HCT116 (cell line): Measurements from ENCODE around the gene MLANA. TPM values are rescaled to one million over a fixed set of nuclear protein-coding genes. Genes with fewer than 3 reads are reported as not detected.

Source experiments
- ATAC-seq: fragments of 200-7000 bp; cut with Tn5 transposase; 2 replicates; pipeline ENCODE4 v1.9.1; 2020; ENCODE audit warnings: mild to moderate bottlenecking, moderate library complexity
- BruUV-seq: library from RNA; stranded (reverse); fragments of 400-500 nt; replicated peaks from 2 replicates; lab custom pipeline; 2021; lab: Mats Ljungman, UMichigan
- CTCF ChIA-PET: fragments of 300-600 bp; sonication (Branson Sonifier 250); formaldehyde crosslinking; loops from one replicate; lab custom pipeline; 2021; ENCODE audit warnings: antibody characterized with exemption; lab: Charles Lee
- POLR2A ChIA-PET: fragments of 300-600, 350-600 bp; sonication (Branson Sonifier 250); formaldehyde crosslinking; loops from one replicate; lab custom pipeline; 2021; ENCODE audit warnings: antibody characterized with exemption; lab: Charles Lee
- RAD21 ChIA-PET, 2 experiments: fragments of 300-600 bp; sonication (Branson Sonifier 250); formaldehyde crosslinking; loops; one replicate each; lab custom pipeline; 2023; ENCODE audit warnings: low total read pairs in 2 of 2; ENCODE audit not compliant: uncharacterized antibody in 2 of 2, unreplicated experiment in 2 of 2, low non-redundant PET in 1 of 2; lab: Charles Lee
- DNase-seq: peaks from one replicate; pipeline ENCODE4 v3.0.0-alpha.2; 2010; ENCODE audit warnings: low read depth, low spot score
- H2AFZ ChIP-seq: fragments of 200-600 bp; shearing (Covaris generic), sonication (generic); 2 replicates; pipeline ENCODE4 v1.6.1; 2017; ENCODE audit warnings: low read depth, mixed run types, mixed read lengths, antibody characterized with exemption, low read length; ENCODE audit not compliant: poor library complexity, severe bottlenecking
- H3K27ac ChIP-seq: 2 replicates; pipeline ENCODE4 v1.5.1; 2012; ENCODE audit warnings: low read depth, low read length
- H3K27me3 ChIP-seq: fragments of 200-600 bp; sonication (generic); 2 replicates; pipeline ENCODE4 v1.6.1; 2016; ENCODE audit warnings: mixed run types, low read length, mixed read lengths; ENCODE audit not compliant: insufficient read depth
- H3K36me3 ChIP-seq, 2 experiments: fragments of 200-500 bp in 1 of 2; fragments of 200-600 bp in 1 of 2; sonication (Bioruptor generic) in 1 of 2; sonication (generic) in 1 of 2; 2 replicates each; pipeline versions ENCODE4 v1.5.1 to v1.6.1; 2014 to 2016; ENCODE audit warnings: low read length in 2 of 2, inconsistent platforms in 1 of 2, mixed read lengths in 1 of 2, mixed run types in 1 of 2; ENCODE audit not compliant: insufficient read depth in 2 of 2, control insufficient read depth in 1 of 2
- H3K4me1 ChIP-seq, 2 experiments: fragments of 200-600 bp in 1 of 2; sonication (generic) in 1 of 2; 2 replicates each; pipeline versions ENCODE4 v1.5.1 to v1.6.1; 2012 to 2017; ENCODE audit warnings: low read length in 2 of 2, inconsistent platforms in 1 of 2, mild to moderate bottlenecking in 1 of 2, mixed read lengths in 1 of 2, mixed run types in 1 of 2, moderate library complexity in 1 of 2; ENCODE audit not compliant: insufficient read depth in 2 of 2, control insufficient read depth in 1 of 2
- H3K4me2 ChIP-seq: fragments of 200-600 bp; sonication (generic); 2 replicates; pipeline ENCODE4 v1.6.1; 2017; ENCODE audit warnings: mixed run types, low read length, mixed read lengths
- H3K4me3 ChIP-seq, 2 experiments: fragments of 200-600 bp in 1 of 2; sonication (generic) in 1 of 2; replicated peaks in 1 of 2; 2 replicates each; pipeline ENCODE4 v1.5.1; 2011 to 2016; ENCODE audit warnings: low read length in 2 of 2, control low read depth in 1 of 2, low read depth in 1 of 2, mild to moderate bottlenecking in 1 of 2, mixed read lengths in 1 of 2, mixed run types in 1 of 2
- H3K79me2 ChIP-seq: fragments of 200-600 bp; sonication (generic); 2 replicates; pipeline ENCODE4 v1.6.1; 2017; ENCODE audit warnings: mild to moderate bottlenecking, mixed run types, low read length, moderate library complexity, mixed read lengths; ENCODE audit not compliant: insufficient read depth
- H3K9ac ChIP-seq: fragments of 200-600 bp; sonication (generic); 2 replicates; pipeline ENCODE4 v1.6.1; 2016; ENCODE audit warnings: low read length, mixed read lengths
- H3K9me2 ChIP-seq: fragments of 200-600 bp; sonication (generic), shearing (Covaris generic); 2 replicates; pipeline ENCODE4 v1.6.1; 2017; ENCODE audit warnings: mixed run types, mild to moderate bottlenecking, moderate library complexity; ENCODE audit not compliant: insufficient read depth
- H3K9me3 ChIP-seq, 2 experiments: fragments of 200-500 bp in 1 of 2; fragments of 200-600 bp in 1 of 2; sonication (Bioruptor generic) in 1 of 2; sonication (generic) in 1 of 2; 2 replicates each; pipeline ENCODE4 v1.6.1; 2014 to 2017; ENCODE audit warnings: low read length in 2 of 2, mixed read lengths in 2 of 2, inconsistent platforms in 1 of 2, low read depth in 1 of 2, mild to moderate bottlenecking in 1 of 2, mixed run types in 1 of 2, moderate library complexity in 1 of 2; ENCODE audit not compliant: control insufficient read depth in 1 of 2, insufficient read depth in 1 of 2
- H4K20me1 ChIP-seq: fragments of 200-600 bp; sonication (generic), shearing (Covaris generic); 2 replicates; pipeline ENCODE4 v1.6.1; 2017; ENCODE audit warnings: mixed run types, mild to moderate bottlenecking, moderate library complexity; ENCODE audit not compliant: insufficient read depth
- ATF3 ChIP-seq: IDR thresholded peaks from 2 replicates; pipeline ENCODE4 v1.6.1; 2012
- CTCF ChIP-seq, 3 experiments: fragments of 200-600 bp in 1 of 3; sonication (generic) in 1 of 3; IDR thresholded peaks in 2 of 3; conservative IDR thresholded peaks in 1 of 3; 2 replicates each; pipeline ENCODE4 v1.5.1; 2012 to 2017; ENCODE audit warnings: low read depth in 2 of 3, low read length in 2 of 3, antibody characterized with exemption in 1 of 3, borderline replicate concordance in 1 of 3, control low read depth in 1 of 3, mild to moderate bottlenecking in 1 of 3, mixed read lengths in 1 of 3, mixed run types in 1 of 3, moderate library complexity in 1 of 3; ENCODE audit not compliant: insufficient read depth in 1 of 3
- EZH2 ChIP-seq: fragments of 200-600 bp; sonication (generic); IDR thresholded peaks from 2 replicates; pipeline ENCODE4 v1.6.1; 2017; ENCODE audit warnings: antibody characterized with exemption, mixed run types
- EZH2phosphoT487 ChIP-seq: fragments of 200-600 bp; IDR thresholded peaks from 2 replicates; pipeline ENCODE4 v1.6.1; 2018; ENCODE audit warnings: antibody characterized with exemption, borderline replicate concordance
- POLR2A ChIP-seq: IDR thresholded peaks from 2 replicates; pipeline ENCODE4 v1.7.0; 2011; ENCODE audit warnings: borderline replicate concordance; ENCODE audit not compliant: insufficient read depth, insufficient read length; ENCODE audit errors: extremely low read depth
- POLR2AphosphoS5 ChIP-seq: IDR thresholded peaks from 2 replicates; pipeline ENCODE4 v1.6.1; 2011; ENCODE audit warnings: mild to moderate bottlenecking, low read depth, low read length, moderate library complexity
- RAD21 ChIP-seq: IDR thresholded peaks from 2 replicates; pipeline ENCODE4 v1.6.1; 2012; ENCODE audit warnings: low read depth, mild to moderate bottlenecking
- SRF ChIP-seq: IDR thresholded peaks from 2 replicates; pipeline ENCODE4 v1.6.1; 2012; ENCODE audit warnings: low read depth
- ZBTB33 ChIP-seq: IDR thresholded peaks from 2 replicates; pipeline ENCODE4 v1.6.1; 2011; ENCODE audit warnings: mild to moderate bottlenecking, low read length, moderate library complexity; ENCODE audit not compliant: insufficient replicate concordance; ENCODE audit errors: extremely low read depth
- intact Hi-C: fragments of 100-400 bp; cut with micrococcal nuclease; formaldehyde crosslinking; loops from 2 replicates; pipeline ENCODE4 v1.10.0; 2022
- total RNA-seq: library from RNA; stranded (reverse); gene quantifications from one replicate; pipeline ENCODE4 v1.2.1, GENCODE V29; 2021; ENCODE audit not compliant: unreplicated experiment

Gene MLANA
- total RNA-seq, 1 experiment from 2014 or later, result not detected

- no peak overlapping the region for H3K4me2 ChIP-seq
- H3K36me3 ChIP-seq, result no peaks in the 10 kb centered on the region
- H3K79me2 ChIP-seq, result no peaks in the 10 kb centered on the region
- no peak overlapping the region for H3K9ac ChIP-seq
- no peaks in the 10 kb centered on the region for H3K27me3 ChIP-seq
- H2AFZ ChIP-seq, result no peak overlapping the region
- TF ChIP-seq ZBTB33, result no peak
- no peak for TF ChIP-seq POLR2A
- TF ChIP-seq SRF, result no peak
- no peak for TF ChIP-seq EZH2
- TF ChIP-seq POLR2AphosphoS5, result no peak
- no peak for TF ChIP-seq CTCF (IDR thresholded peaks at IDR 0.05 in 2 of 3, conservative IDR thresholded peaks at IDR 0.05 in 1 of 3; ENCODE audit: borderline replicate concordance in 1 of 3, insufficient read depth in 1 of 3, low read depth in 2 of 3, low read length in 2 of 3)
- TF ChIP-seq EZH2phosphoT487, result no peak
- TF ChIP-seq ATF3, result no peak
- TF ChIP-seq RAD21, result no peak
- no TSS peak for BruUV-seq
- ATAC-seq (no peak), DNase-seq (no peak)
- no peaks in the 10 kb centered on the region for H3K4me1 ChIP-seq
- no peaks in the 10 kb centered on the region for H3K9me3 ChIP-seq
- ChIA-PET CTCF (no interaction called here), POLR2A (interaction anchor here (0.7 kb wide), 2 partner anchors 56 to 779 kb away, joined by 3 read pairs; no protein-coding TSS in a partner anchor), RAD21 (no interaction called here)
- intact Hi-C loops, result no loop called here
- no peaks in the 10 kb centered on the region for H4K20me1 ChIP-seq
- H3K9me2 ChIP-seq, result no peaks in the 10 kb centered on the region
- H3K27ac ChIP-seq, result no peak overlapping the region
- H3K4me3 ChIP-seq, result no peak overlapping the region
Measured at GRCh38 chr9:5902377-5902776, 11.7 kb downstream of the MLANA start.
